ENCODE results near the gene GBE1.
"Not testable (repeated sequence)": the region's sequence is repeated elsewhere in the genome, so short reads cannot be mapped to it uniquely, and the experiment has no call there.

The GBE1 gene
- 12.1 to 21.1 reads per million in 2 donors for total RNA-seq

DNA sequence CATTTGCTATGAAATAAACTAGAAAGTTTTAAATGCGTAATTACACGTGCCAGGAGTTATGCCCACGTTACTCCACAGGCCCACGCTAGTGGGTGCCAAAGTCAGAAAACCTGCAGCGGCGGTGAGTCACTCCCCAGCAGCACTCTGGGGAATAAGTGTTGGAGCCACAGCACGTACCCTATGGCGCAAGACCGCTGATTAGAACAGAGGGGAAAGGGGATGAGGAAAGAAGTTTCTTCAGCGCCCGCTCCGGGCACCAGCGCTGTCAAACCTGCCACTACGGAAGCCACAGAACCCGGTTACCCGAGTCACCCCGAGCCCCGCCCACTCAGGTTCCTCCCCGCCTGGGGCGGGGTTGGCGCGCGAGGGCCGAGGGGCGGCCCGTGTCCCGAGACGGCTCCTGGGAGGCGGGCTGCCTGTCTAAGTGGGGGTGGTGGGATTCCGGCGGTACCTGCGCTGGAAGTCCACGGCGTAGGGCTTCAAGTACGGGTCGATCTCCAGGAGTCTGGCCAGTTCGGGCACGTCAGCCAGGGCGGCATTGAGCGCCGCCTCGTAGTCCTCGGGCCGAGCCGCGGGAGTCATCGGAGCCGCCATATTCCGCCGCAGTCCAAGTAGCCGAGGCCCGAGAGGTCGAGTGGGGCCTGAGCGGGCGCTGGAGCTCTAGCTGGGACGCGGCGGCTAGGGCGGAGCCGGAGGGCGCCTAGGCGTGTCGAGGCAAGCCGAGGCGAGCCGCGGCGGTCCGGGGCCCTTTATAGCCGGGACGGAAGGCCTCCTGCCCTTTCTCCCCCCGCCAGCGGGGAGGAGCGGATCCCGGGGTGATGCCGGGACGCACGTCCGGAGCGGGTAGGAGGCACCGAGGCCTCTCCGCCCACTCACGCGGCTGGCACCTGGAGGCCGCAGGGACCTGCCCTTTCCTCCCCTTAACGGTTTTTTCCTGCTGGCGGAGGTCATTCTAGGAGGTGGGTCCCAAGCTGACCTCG, at the start of gene GBE1:
Gene GBE1 (minus strand): TSS at position 722 of the 980 bp plus-strand sequence. CDS start 128 bp downstream, at position 594.
- peak; percentile 79 for DNase-seq

DNA sequence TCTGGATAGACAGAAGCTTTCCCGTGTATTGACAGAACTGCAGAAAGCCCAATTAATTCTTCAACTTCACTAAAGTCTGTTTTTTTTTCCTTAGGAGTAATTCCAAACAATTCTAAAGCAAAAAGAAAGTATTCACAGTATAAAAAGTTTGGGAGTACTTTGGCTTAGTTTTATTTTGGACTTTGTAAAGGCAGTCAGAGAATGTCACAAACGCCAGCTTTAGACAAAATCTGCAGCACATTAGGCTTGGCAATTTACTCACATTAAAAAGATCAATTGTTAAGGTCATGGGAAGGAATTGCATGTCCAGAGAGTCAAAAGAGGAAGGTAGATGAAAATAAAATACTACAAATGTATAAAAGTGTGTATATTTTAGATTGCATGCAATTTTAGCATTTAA, 47.5 kb upstream of the GBE1 start:
- DNase-seq: no peak

DNA sequence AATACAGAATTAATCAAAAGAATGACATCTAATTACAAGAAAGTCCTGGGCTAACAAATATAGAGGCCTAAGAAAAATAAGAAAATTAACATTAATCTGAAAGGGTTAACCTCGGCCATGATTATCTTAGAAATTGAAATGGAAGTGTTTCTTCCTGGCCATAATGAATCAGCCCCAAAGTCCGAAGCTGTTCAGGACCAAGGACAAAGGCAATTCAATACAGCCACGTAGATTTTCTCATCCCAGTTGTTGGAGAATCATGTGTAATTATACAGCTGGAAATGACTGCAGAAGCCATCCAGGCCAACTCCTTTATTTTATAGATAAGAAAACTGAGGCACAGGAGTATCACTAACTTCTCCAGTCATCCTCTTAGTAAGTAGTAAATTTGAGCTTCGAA, 38.0 kb upstream of the GBE1 start:
- DNase-seq: no peak

- no peak for DNase-seq
Measured at GRCh38 chr3:81793410-81793809, 32.0 kb upstream of the GBE1 start.

GRCh38 chr3:81790117-81790516, 28.7 kb upstream of the GBE1 start:
- DNase-seq: no peak

GRCh38 chr3:81789691-81790090, 28.2 kb upstream of the GBE1 start:
- DNase-seq: no peak

DNA sequence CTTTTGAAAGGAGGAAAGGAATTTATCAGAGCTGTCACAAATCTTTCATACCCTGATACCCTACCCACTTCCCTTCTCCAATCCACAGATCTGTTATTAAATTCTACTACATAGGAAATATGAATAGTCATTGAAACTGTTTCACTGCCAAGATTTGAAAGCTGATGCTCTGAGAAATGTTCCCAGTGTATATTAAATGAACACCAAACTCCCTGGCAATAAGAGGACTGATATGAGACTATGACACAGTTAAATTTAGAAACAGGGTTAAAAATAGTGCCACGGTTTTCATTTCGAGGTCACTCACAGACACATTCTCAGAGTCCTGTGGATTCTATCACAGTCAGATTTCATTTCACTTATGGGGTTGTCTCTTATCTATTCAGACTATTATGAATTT, 27.2 kb upstream of the GBE1 start:
- no peak for DNase-seq

DNA sequence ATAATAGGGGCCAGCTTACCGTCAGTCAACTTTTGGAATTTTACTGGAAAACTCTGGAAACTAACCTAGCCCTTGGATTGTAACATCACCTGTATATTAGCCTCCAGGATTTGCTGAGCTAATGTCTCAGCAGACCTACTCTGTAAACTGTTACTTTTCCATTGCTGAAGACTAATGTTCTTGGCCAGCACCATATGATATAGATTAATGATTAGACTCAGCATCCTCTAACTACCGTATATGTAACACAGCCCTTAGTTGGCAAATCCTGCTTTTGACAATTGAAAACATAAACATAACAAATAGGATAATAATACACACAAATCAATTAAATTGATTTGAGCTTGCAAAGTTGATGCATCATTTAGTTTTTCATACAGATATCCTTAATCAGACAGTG, 26.6 kb upstream of the GBE1 start:
- DNase-seq: no peak

DNA sequence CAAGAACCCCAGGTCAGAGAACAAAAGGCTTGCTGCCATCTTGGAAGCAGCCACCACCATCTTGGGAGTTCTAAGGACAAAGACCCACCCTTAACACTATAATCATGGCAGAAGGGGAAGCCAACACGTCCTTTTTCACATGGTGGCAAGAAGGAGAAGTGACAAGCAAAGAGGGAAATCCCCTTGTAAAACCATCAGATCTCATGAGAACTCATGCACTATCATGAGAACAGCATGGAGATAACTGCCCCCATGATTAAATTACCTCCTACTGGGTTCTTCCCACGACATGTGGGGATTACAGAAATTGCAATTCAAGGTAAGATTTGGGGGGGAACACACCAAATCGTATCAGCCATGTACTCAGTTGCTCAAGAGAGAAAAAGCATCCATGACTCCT, 21.1 kb upstream of the GBE1 start:
- DNase-seq: no peak

DNA sequence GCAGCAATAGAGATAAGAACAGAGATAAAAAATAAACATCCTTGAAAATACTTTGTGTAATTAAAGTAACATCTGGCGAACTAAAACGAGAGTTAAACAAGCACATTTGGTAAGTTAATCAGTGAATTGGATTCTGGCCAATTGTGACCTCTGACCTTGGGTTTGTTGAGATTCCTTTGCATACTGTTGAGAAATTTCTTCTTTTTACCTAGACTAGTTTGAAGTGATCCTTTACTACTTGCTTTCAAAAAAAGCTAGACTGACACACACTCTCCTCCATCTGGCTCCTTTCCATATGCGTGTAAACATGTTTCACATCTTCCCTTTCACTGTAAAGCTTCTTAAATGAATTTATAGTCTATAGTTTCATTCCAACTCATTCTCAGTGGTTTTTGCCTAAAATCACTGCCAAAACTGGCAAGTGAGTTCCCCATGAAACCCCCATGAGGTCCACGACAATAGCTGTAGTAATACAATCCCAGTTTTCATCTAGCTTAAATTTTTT, 17.3 kb upstream of the GBE1 start:
- no peak for DNase-seq

- no peak for DNase-seq
Measured at GRCh38 chr3:81776643-81777042, 15.2 kb upstream of the GBE1 start.

- no peak for DNase-seq
Measured at GRCh38 chr3:81770710-81771109, 9.3 kb upstream of the GBE1 start.

GRCh38 chr3:81769299-81769698, 7.9 kb upstream of the GBE1 start:
- DNase-seq: no peak

- not testable (repeated sequence) for DNase-seq
Measured at GRCh38 chr3:81767250-81767859, 5.9 kb upstream of the GBE1 start.

DNA sequence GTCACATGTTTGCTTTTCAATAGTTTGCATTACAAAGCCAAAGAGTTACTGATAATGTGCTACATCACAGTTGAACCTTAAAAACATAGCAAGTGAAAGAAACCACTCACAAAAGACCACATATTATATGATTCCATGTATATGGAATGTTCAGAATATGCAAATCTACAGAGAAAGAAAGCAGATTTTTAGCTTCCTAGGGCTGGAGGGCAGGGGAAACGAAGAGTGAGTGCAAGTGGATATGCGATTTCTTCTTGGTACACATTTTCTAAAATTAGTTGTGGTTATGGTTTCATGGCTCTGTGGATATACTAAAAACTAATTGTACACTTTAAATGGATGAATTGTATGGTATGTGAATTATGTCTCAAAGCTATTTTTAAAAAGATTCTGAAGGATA, 4.0 kb upstream of the GBE1 start:
- no peak for DNase-seq

DNA sequence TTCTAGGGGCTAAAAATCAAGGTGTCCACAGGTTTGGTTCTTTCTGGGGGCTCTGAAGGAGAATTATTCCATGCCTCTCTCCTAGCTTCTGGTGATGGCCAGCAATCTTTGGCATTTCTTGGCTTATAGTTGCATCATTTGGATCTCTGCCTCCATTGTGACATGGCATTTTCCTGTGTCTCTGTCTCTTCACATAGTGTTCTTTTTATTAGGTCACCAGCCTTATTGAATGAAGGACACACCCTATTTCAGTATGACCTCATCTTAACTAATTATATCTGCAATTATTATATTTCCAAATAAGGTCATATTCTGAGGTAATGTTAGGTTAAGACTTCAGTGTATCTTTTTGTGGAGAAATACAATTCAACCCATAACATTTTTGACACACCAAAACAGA, 3.2 kb upstream of the GBE1 start:
- no peak for DNase-seq

DNA sequence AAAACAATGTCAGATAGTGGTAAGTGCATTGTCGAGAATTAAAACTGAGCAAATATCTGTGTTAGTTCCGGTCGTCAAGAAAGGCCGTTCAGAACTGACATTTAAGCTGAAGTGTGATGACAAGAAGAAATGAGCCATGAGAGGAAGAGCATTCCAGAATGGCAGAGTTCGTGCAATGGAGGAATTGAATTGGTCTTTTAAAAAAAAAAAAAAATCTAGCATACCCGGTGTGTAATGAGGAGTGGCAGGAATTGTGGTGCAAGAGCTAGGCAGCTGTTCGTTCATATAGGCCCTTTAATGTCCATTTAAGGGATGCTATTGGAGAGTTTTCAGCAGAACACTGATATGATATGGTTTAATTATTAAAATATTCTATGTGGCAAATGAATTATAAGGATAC, 2.6 kb upstream of the GBE1 start:
- no peak for DNase-seq

DNA sequence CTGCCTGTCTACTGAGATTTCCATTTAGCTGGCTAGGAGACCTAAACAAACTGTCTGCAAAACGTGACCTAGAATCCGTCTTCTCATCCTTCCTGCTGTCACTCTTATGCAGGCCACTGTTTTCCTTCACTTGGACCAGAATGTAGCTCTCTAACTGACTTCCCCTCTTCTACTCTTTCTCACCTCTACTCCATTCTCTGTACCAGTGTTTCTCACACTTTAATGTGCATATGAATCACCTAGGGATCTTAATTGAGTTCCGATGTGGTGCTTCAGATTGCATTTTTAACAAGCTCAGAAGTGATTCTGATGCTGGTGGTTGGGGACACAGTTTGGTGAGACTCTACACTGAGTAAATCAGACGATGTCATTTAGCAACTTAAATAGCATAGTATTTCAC, 1.6 kb upstream of the GBE1 start:
- DNase-seq: no peak

GRCh38 chr3:81761904-81762580, 597 bp upstream of the GBE1 start:
- no peak for DNase-seq

DNA sequence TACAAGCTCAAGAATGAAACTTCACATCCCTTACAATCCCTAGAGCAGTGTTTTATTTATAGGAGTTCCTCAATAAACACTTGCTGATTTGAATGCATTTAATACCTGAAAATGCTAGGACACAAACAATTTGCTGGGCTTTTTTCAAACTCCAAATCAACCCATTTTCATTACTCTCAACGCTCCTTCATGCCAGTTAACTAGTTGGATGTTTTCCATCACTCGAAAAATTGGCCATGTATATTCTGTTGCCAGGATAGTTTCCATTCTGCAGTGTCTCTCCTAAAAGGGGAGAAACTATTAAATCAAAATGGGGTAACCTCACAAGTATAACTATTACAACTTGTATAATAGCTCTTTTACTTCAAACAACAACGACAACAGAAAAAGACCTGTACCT, 1.2 kb downstream of the GBE1 start:
- DNase-seq: no peak

GRCh38 chr3:81758771-81759170, 2.7 kb downstream of the GBE1 start:
- DNase-seq: not testable (repeated sequence)

GRCh38 chr3:81758275-81758674, 3.2 kb downstream of the GBE1 start:
- no peak for DNase-seq

- DNase-seq: no peak
Measured at GRCh38 chr3:81753416-81754027, 7.9 kb downstream of the GBE1 start.

All from T-helper 9 cell (primary cell).